ENCODE data around the gene HAPLN1.

DNA sequence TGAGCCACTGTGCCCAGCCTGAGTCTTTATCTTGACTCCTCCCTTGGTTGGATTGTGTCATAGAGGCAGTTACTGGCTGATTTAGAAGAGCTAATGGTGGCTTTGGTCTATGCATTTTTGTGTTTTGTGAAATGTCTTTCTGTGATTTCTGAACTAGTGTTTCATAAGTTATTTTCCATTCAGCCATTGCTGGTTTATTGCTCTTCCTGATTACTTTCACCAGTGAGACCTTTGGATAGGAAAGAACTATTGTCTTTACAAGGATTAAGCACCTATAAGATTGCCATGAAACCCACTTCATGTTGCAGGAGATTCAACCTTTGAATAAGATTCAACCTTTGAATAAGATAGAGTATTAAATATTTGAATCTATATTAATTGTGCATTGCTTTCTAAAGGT lies 8.7 kb upstream of the HAPLN1 start:
- TF ChIP-seq, protein P1, sequence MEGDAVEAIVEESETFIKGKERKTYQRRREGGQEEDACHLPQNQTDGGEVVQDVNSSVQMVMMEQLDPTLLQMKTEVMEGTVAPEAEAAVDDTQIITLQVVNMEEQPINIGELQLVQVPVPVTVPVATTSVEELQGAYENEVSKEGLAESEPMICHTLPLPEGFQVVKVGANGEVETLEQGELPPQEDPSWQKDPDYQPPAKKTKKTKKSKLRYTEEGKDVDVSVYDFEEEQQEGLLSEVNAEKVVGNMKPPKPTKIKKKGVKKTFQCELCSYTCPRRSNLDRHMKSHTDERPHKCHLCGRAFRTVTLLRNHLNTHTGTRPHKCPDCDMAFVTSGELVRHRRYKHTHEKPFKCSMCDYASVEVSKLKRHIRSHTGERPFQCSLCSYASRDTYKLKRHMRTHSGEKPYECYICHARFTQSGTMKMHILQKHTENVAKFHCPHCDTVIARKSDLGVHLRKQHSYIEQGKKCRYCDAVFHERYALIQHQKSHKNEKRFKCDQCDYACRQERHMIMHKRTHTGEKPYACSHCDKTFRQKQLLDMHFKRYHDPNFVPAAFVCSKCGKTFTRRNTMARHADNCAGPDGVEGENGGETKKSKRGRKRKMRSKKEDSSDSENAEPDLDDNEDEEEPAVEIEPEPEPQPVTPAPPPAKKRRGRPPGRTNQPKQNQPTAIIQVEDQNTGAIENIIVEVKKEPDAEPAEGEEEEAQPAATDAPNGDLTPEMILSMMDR (IDR thresholded peaks at IDR 0.05): no peak
- no peak for TF ChIP-seq POLR2A (IDR thresholded peaks at IDR 0.05)
